Stimulated activated CD8-positive, alpha-beta memory T cell treated with anti-CD3 and anti-CD28 coated beads, Interleukin-12 subunit alpha, Interleukin-12 subunit beta, amount 100 ng/mL, for 24 hours (primary cell): ENCODE measurements around the gene METTL21C.

Experiments
- DNase-seq: peaks from one replicate; pipeline ENCODE4 v3.0.0-alpha.2; 2020; ENCODE audit errors: extremely low read depth

METTL21C gene

GRCh38 chr13:102694937-102695336 lies at the start of gene METTL21C:
Gene METTL21C (minus strand): TSS chr13:102695044. CDS start chr13:102694498, 546 bp downstream.
- no peak for DNase-seq

DNA sequence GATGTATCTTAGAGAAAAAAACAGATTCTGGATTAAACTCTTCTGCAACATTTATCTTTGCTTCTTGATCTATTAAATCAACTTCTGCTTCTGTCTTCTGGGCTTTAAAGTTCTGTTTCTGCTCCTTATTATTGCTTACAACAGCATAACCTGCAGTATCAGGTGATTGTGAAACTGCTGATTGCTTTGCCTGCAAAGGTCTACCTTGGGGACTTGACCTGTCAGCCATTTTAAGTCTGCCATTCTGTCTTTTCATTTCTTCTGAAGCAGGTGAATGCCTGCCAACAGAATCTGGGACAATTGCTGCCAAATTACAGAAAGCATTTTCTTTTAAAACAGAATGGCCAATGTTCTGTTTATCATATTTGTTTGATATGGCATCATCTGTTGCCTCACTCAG lies 47.7 kb upstream of the METTL21C start:
- no peak for DNase-seq

DNA sequence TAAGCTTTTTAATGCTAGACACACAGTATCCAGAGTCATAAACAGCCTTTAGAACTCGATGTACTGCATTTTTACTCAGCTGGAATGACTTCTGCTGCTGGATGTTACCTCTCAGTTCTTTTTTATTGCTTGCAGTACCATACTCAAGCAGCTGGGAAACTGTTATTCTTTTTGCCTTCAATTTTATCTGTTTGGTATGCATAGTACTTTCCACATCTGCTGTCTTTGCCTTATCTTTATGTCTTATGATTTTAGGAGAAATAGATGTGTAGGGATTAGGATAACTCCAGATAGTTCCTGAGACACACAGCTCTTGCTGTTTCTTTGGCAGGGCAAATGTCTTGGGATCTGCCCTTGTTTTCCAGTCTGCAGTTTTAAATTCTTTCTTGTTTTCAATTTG lies 47.3 kb upstream of the METTL21C start:
- DNase-seq: no peak

GRCh38 chr13:102729560-102730270 lies 34.9 kb upstream of the METTL21C start:
- no peak for DNase-seq

DNA sequence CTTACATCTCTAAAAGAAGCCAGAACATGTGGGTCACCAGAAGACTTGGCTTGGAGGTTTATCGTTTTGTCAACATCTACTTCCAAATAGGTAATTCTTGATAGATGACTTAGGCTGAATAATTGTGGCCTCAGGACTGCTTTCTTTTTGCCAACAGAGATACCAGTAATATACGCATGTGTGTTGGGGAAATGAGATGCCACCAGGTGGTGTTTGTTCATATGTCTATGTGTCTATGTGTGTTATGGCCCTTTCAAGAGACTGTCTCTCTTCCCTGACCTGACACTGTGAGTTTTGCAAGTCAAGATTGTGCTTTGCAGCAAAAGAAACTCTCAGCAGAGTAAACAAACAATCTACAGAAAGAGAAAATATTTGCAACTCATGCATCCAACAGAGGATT lies 31.6 kb upstream of the METTL21C start:
- no peak for DNase-seq

GRCh38 chr13:102724923-102725322 lies 30.1 kb upstream of the METTL21C start:
- DNase-seq: no peak

DNA sequence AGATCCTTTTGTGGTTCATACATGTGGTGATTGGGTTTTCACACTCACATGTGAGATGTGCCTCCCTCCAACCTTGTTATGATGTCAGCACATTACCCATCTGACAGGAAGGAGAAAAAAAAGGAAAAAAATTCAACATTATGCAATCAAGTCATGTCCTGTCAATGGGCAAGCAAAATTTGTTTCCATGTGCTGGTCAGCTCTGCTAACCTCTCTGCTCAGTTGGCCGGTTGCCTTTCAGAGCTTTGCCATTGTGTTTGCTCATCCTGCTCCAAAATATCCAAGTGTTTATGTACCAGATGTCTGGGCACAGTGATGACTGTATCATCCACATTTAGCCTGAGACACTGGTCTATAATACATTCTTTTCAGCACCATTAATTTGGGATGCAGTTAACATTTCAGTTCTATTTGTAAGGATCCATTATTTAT lies 27.0 kb upstream of the METTL21C start:
- DNase-seq: no peak

DNA sequence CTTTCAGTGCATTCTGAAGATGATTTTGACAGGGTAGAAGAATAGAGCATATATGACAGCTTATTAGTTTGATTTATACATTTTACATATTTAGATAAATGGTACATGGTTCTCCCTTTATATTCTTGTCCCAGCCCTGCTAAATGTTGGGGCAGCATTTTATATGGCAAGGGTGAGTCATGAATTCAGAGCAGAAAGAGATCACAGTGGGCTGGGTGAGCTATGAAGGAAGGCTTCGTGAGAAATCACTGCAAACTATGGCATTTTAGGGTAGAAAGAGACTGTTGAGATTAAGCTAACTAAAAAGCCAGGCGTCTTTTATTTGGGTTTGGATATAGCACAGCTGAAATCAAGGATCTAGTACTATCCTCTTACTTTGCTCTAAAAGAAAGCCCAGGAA lies 23.9 kb upstream of the METTL21C start:
- DNase-seq: no peak

DNA sequence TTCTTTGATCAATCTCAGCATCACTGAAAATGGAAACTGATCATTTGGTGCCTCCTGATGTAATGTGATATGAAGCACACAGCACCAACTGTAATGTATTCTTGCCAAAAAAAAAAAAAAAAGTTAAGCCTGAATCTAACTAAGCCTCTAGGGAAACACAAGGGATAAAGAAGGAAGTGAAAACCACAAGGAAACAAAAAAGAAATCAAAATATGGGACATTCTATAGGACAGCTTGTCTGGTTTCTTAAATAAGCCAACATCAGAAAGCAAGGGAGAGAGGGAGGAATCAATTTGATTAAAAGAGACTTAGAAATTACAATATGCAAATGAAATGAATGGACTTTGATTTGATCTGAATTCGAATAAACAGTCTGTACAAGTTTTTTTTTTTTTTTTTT lies 20.6 kb upstream of the METTL21C start:
- no peak for DNase-seq

DNA sequence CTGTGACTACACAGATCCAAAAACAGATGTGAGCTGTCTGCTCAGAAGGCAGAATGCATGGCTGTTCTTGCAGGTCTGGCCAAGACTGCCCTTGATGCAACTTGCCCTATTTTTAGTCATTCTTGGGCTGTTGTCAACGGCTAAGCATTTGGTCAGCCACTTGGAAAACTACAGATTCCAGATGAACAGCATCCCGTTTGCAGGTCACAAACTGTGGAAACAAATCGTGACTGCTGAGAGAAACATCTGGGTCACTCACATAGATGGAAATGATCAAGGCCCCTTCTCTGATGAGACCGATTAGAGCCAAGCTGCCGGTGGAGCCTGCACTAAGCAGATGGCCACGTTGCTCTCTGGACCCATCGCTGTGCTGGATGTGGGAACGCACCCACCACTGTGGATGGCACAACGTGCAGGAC lies 15.4 kb upstream of the METTL21C start:
- DNase-seq: no peak

GRCh38 chr13:102709536-102709935 lies 14.7 kb upstream of the METTL21C start:
- no peak for DNase-seq

DNA sequence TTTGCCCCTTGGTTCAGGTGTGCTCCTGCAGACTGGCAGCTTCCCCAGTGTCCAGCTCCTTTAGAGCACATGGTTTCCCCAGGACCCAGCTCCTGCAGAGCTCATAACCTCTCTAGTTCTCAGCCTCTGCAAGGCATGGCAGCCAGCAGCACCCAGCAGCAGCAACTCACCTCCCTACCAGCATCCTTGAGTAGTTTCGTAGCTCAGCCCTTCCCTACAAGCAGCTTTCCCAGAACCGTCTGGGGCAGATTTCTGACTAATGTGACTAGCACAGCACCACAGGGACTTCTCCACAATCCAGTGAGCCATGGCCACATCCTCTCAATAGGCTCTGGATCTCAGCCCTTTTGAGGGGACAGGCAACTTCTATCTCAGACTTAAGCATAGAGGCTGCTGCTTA lies 14.1 kb upstream of the METTL21C start:
- no peak for DNase-seq

- no peak for DNase-seq
Measured at GRCh38 chr13:102708211-102708610, 13.4 kb upstream of the METTL21C start.

DNA sequence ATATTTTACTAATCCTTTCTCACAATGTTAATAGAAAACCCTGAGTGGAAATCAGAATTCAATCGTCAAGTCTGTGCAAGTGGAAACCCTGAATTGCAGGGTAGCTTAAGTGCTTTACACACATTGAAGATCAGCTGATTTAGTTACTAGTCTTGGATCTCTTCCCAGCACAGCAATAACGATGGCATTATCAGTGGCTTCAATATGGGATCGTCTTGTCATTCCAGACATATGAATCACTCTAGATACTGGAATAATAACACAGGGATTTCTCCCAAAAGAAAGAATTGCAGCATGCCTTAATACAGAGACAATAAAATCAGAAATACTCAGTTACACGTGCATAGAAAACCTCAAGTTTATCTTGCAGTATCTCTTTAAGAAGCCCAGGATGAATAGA lies 12.6 kb upstream of the METTL21C start:
- DNase-seq: no peak

DNA sequence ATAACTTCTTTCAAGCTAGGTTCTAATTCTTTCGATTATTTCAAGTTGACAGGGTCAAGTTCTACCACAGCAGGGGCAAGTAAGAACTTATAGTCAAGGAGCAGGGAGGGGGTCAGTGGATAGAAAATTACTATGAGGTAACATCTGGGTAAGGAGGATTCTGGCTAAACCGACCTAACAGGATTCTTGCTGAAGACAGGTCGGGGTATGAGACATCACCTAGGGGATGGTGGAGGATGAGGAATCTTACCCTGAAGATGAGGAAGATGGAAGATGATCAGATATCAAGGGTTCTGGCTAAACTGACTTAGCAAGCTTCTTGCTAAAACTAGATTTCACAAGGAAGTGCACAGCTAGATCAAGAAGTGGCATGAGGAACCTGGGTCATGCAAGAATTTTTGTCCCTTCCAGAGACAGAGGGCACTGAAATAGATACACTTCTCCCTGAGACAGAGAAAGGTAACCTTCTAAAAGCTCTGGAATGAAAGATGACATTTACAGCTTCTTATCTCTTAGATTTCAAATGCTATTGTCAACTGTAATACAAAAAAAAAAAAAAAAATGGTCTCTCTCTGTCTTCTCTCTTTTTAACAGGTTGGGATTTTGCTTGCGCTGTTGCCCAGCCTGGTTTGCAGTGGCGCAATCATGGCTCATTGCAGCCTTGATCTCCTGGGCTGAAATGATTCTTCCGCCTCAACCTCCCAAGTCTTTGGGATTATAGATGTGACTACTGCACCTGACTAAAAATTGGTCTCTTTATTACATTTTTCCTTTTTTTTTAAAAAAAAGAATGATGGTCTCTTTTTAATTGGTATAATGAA lies 9.6 kb upstream of the METTL21C start:
- no peak for DNase-seq

- no peak for DNase-seq
Measured at GRCh38 chr13:102703726-102704035, 8.8 kb upstream of the METTL21C start.

DNA sequence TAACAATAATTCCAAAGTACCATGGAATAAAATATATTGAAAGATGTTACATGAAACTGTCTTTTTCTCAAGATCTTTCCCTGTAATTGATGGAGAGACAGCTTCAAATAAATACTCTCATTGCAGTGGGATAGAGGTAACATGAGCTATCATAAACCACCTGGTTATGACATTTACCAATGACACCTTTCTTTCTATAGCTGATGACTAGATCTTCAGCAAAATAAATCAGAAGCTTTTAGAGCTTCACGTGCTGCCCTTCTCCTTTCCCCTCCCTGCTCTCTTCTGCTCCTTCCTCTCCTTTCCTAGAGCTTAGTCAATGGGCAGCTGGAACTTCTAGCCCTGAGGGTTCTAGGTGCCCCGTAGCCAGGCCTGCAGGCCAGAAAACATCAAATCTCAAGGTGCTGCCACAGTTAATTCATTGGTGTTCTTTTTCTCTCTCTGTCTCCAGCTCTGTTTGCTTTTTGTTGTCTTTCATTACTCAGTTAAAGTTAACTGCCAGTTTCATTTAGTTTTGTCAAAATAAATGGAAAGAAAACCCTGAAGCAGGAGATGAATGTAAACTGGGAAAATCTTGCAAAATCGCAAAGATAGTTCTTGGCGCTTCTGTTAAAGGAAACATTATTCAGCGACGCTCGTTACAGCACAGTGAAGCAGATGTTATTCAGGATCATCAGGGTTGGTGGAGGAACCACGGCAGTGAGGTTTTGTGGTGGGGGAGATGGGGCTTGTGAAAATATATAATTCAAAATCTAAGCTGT lies 8.3 kb upstream of the METTL21C start:
- DNase-seq: no peak

- DNase-seq: no peak
Measured at GRCh38 chr13:102701331-102701730, 6.5 kb upstream of the METTL21C start.

- DNase-seq: no peak
Measured at GRCh38 chr13:102700088-102701031, 5.5 kb upstream of the METTL21C start.

GRCh38 chr13:102699504-102699903 lies 4.7 kb upstream of the METTL21C start:
- DNase-seq: no peak

- no peak for DNase-seq
Measured at GRCh38 chr13:102698649-102698980, 3.8 kb upstream of the METTL21C start.
